Kidney capillary endothelial cell (primary cell): ENCODE measurements around the gene ME2.
"Not testable (repeated sequence)": the region's sequence is repeated elsewhere in the genome, so short reads cannot be mapped to it uniquely, and the experiment has no call there.

Experiments
- DNase-seq: peaks from one replicate; pipeline ENCODE4 v3.0.0-alpha.2; 2018; ENCODE audit warnings: low spot score

The ME2 gene

GRCh38 chr18:50973367-50974126 lies 94.6 kb downstream of the ME2 start:
- no peak for DNase-seq

- no peak for DNase-seq
These were observed 98.3 kb downstream of the ME2 start for GRCh38 chr18:50977037-50977760.

- no peak for DNase-seq
These were observed 102.5 kb downstream of the ME2 start for GRCh38 chr18:50981381-50981780.

- DNase-seq = no peak
These were observed 103.3 kb downstream of the ME2 start for GRCh38 chr18:50982086-50982801.

GRCh38 chr18:50982802-50983179 lies 103.9 kb downstream of the ME2 start:
- no peak for DNase-seq

- no peak for DNase-seq
These were observed 107.6 kb downstream of the ME2 start for GRCh38 chr18:50986360-50987087.

- no peak for DNase-seq
These were observed 108.3 kb downstream of the ME2 start for GRCh38 chr18:50987261-50987660.

- no peak for DNase-seq
These were observed 110.8 kb downstream of the ME2 start for GRCh38 chr18:50989711-50990110.

GRCh38 chr18:50992351-50992762 lies 113.4 kb downstream of the ME2 start:
- DNase-seq = no peak

GRCh38 chr18:50994031-50994430 lies 115.1 kb downstream of the ME2 start:
- DNase-seq = no peak

- not testable (repeated sequence) for DNase-seq
These were observed 124.3 kb downstream of the ME2 start for GRCh38 chr18:51003174-51003573.
